Adrenal gland (tissue), 12 donors: ENCODE data around the gene GYS2. TPM values are rescaled to one million over a fixed set of nuclear protein-coding genes. Genes with fewer than 3 reads are reported as not detected.

Experiments
- DNase-seq, 7 donors: peaks; one replicate each; pipeline ENCODE4 v3.0.0-alpha.2; 2019 to 2020
- H3K27ac ChIP-seq, 5 donors: fragments of 200-600 bp; sonication (generic) in 4 of 5; 1 replicate in 3 of 5; 2 replicates in 2 of 5; pipeline versions ENCODE4 v1.5.1 to v1.8.0; 2016 to 2020; ENCODE audit warnings: mild to moderate bottlenecking in 1 of 5
- H3K27me3 ChIP-seq: fragments of 200-600 bp; 2 replicates; pipeline ENCODE4 v1.8.0; 2021
- H3K36me3 ChIP-seq, 2 donors: fragments of 200-600 bp; replicated peaks in 1 of 2; 1 replicate in 1 of 2; 2 replicates in 1 of 2; pipeline versions ENCODE4 v1.5.1 to v1.8.0; 2018 to 2022
- H3K4me1 ChIP-seq, 2 donors: fragments of 200-600 bp; replicated peaks in 1 of 2; 1 replicate in 1 of 2; 2 replicates in 1 of 2; pipeline versions ENCODE4 v1.5.1 to v1.8.0; 2018 to 2021
- H3K4me3 ChIP-seq, 4 donors: fragments of 200-600 bp; sonication (generic) in 3 of 4; one replicate each; pipeline ENCODE4 v1.5.1; 2016 to 2018
- H3K9me3 ChIP-seq, 3 donors: fragments of 200-600 bp; sonication (generic) in 1 of 3; replicated peaks in 1 of 3; 1 replicate in 2 of 3; 2 replicates in 1 of 3; pipeline versions ENCODE4 v1.5.1 to v1.8.0; 2016 to 2021
- POLR2A ChIP-seq, 2 donors: fragments of 450-650 bp; IDR thresholded peaks; one replicate each; pipeline ENCODE4 v1.6.1; 2017; ENCODE audit warnings: antibody characterized with exemption in 2 of 2, mild to moderate bottlenecking in 2 of 2, moderate library complexity in 1 of 2
- WGBS, 4 donors: extraction: QIAGEN DNeasy Blood & Tissue Kit in 2 of 4; methylation state at CpG; one replicate each; pipeline versions ENCODE4 v1.1.5 to v1.1.7; 2013 to 2017; 5-methylcytosine and 5-hydroxymethylcytosine counted together
- intact Hi-C, 2 donors: fragments of 100-400 bp; cut with DNase I; formaldehyde crosslinking; loops; one replicate each; pipeline versions ENCODE4 v1.14.1 to v1.15.0; 2022 to 2023
- polyA plus RNA-seq, 3 donors: library from polyadenylated mRNA; stranded (reverse); fragments of 200-250 nt in 2 of 3; fragments of 350-450 nt in 1 of 3; fragmentation: Illumina TruSeq in 1 of 3; extraction: RNeasy Lipid Tissue Mini Kit (QIAGEN cat#74804) in 1 of 3; gene quantifications; one replicate each; pipeline ENCODE4 v1.2.3, GENCODE V29; 2013 to 2014
- total RNA-seq, 9 donors: library from RNA; depleted of rRNA in 4 of 9; stranded (reverse); fragments of >200 nt in 4 of 9; fragments of 120-200 nt in 1 of 9; fragmentation: NEBNext Ultra II Directional in 1 of 9; extraction: Animal tissue kit (Norgen Biotek cat#: 25700) in 1 of 9; gene quantifications; one replicate each; pipeline versions ENCODE4 v1.1.0 to v1.2.4, GENCODE V29; 2013 to 2023
- TF ChIP-seq, protein P1 (sequence below), 6 experiments: fragments of 450-650 bp in 4 of 6; fragments of 200-600 bp in 2 of 6; sonication (generic) in 1 of 6; IDR thresholded peaks; 1 replicate in 5 of 6; 2 replicates in 1 of 6; pipeline versions ENCODE4 v1.5.1 to v1.8.0; 2016 to 2021; ENCODE audit warnings: antibody characterized with exemption in 6 of 6, mild to moderate bottlenecking in 2 of 6, moderate library complexity in 1 of 6
- donor health status: healthy with polysubstance abuse.
- donor health status: Bipolar disorder and iron deficiency.
- donor health status: DM: yes; HTN: yes; CAD: no.
- donor health status: DM: no; HTN: no; CAD: no.
- donor health status: DM: no; HTN: no; CAD: no.
- donor health status: DM: yes; HTN: yes; CAD: no.

The GYS2 gene
- total and polyA plus RNA-seq, 12 donors = 0.05 to 0.23 (median 0.07) TPM; not detected in 7

DNA sequence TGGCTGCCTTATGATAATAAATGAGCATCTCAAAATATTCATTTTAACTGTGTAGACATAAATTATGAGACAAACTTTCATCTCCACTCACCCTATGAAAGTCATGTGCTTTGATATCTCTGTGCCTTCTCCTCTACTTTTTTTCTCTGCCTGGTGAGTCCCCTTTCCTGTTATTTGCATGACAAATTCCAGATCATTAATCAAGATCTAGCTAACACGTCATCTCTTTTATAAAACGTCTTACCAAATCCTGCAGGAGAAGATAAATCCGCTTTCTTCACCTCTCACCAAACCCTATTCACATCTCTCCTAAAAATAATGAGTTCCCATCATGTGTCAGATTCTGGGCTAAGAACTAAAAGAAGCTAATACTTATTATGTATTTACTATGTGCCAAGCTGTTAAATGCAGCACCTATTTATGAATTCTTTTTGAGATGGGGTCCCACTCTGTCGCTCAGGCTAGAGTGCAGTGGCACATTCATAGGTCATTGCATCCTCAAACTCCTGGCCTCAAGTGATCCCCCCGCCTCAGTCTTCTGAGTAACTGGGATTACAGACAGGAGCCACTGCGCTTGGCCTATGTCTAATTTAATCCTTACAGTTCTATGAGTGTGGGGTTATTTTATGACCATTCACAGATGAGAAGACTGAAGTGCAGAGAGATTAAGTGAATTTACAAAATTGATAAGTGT lies 51.9 kb downstream of the GYS2 start:
- Histone ChIP-seq H3K4me3 (no peak overlapping the region), H3K27ac (no peak overlapping the region), H3K36me3 (no peaks in the 10 kb centered on the region), H3K4me1 (peaks cover 0 to 3% of the 10 kb centered on the region in 2 donors), H3K9me3 (no peaks in the 10 kb centered on the region), H3K27me3 (no peaks in the 10 kb centered on the region)
- intact Hi-C loops = no loop called here
- TF ChIP-seq, protein P1, sequence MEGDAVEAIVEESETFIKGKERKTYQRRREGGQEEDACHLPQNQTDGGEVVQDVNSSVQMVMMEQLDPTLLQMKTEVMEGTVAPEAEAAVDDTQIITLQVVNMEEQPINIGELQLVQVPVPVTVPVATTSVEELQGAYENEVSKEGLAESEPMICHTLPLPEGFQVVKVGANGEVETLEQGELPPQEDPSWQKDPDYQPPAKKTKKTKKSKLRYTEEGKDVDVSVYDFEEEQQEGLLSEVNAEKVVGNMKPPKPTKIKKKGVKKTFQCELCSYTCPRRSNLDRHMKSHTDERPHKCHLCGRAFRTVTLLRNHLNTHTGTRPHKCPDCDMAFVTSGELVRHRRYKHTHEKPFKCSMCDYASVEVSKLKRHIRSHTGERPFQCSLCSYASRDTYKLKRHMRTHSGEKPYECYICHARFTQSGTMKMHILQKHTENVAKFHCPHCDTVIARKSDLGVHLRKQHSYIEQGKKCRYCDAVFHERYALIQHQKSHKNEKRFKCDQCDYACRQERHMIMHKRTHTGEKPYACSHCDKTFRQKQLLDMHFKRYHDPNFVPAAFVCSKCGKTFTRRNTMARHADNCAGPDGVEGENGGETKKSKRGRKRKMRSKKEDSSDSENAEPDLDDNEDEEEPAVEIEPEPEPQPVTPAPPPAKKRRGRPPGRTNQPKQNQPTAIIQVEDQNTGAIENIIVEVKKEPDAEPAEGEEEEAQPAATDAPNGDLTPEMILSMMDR (IDR thresholded peaks at IDR 0.05) = no peak
- TF ChIP-seq POLR2A (IDR thresholded peaks at IDR 0.05) = no peak
- WGBS, 4 donors = 67 to 79% (median 70%) methylated on average over 6 of the region's 6 CpGs
- no peak for DNase-seq

DNA sequence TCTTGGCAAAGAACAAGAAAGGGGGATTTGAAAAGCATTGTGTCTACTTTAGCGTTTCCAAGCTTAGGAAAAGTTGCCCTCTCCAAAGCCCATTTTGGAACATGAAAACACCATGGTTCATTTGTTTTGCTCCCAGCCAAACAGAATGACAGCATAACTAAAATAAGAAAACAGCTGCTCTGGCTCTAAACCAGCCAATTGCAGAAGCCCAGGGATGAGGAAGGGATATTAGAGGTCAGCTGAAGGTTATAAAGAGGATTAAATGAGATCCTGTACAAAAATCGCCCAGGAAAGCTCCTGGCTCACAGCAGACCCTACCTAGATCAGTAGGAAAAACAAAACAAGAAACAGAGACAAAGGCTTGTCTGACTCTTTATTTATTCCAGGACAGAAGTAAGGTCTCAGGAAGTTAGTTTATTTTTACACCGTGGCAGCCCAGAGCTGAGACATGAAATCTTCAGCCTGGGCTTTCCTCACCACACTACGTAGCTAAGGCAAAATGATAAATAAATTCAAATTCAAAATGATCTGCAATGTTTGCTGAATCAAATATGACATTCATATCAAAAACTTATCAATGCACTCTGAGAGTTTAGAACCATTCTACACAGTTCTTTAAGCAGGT lies 52.7 kb downstream of the GYS2 start:
- intact Hi-C loops = no loop called here
- Histone ChIP-seq H3K4me1 (peaks cover 0 to 3% of the 10 kb centered on the region in 2 donors), H3K4me3 (no peak overlapping the region), H3K27me3 (no peaks in the 10 kb centered on the region), H3K9me3 (no peaks in the 10 kb centered on the region), H3K36me3 (no peaks in the 10 kb centered on the region), H3K27ac (no peak overlapping the region)
- DNase-seq = no peak
- TF ChIP-seq, protein P1 (IDR thresholded peaks at IDR 0.05) = no peak
- TF ChIP-seq POLR2A (IDR thresholded peaks at IDR 0.05) = no peak
- WGBS, 4 donors = 45 to 58% (median 55%) methylated on average over 4 of the region's 4 CpGs

- H3K27ac ChIP-seq = no peak overlapping the region
- H3K36me3 ChIP-seq = no peaks in the 10 kb centered on the region
- no peaks in the 10 kb centered on the region for H3K9me3 ChIP-seq
- TF ChIP-seq, protein P1 (IDR thresholded peaks at IDR 0.05) = no peak
- no peak for TF ChIP-seq POLR2A (IDR thresholded peaks at IDR 0.05)
- WGBS, 4 donors = 65 to 70% (median 67%) methylated on average over 1 of the region's 1 CpG
- H3K27me3 ChIP-seq = no peaks in the 10 kb centered on the region
- DNase-seq = no peak
- H3K4me1 ChIP-seq = peaks cover 0 to 3% of the 10 kb centered on the region in 2 donors
- intact Hi-C loops = no loop called here
- no peak overlapping the region for H3K4me3 ChIP-seq
Measured at GRCh38 chr12:21547437-21547836, 57.2 kb downstream of the GYS2 start.

GRCh38 chr12:21546716-21547115 lies 57.9 kb downstream of the GYS2 start:
- no peak overlapping the region for H3K27ac ChIP-seq
- DNase-seq = no peak
- intact Hi-C loops = no loop called here
- 0 to 23% (median 11%) methylated on average over 1 of the region's 1 CpG for WGBS, 4 donors
- H3K4me3 ChIP-seq = no peak overlapping the region
- TF ChIP-seq, protein P1 (IDR thresholded peaks at IDR 0.05) = no peak
- TF ChIP-seq POLR2A (IDR thresholded peaks at IDR 0.05) = no peak
- H3K36me3 ChIP-seq = no peaks in the 10 kb centered on the region
- H3K27me3 ChIP-seq = no peaks in the 10 kb centered on the region
- H3K4me1 ChIP-seq = peaks cover 0 to 3% of the 10 kb centered on the region in 2 donors
- H3K9me3 ChIP-seq = no peaks in the 10 kb centered on the region
